Cerebellar cortex (tissue), 1 donor: ENCODE data around the gene MYH15.

ENCODE experiments used
- DNase-seq: peaks from one replicate; pipeline ENCODE4 v3.0.0-alpha.2; 2015; ENCODE audit warnings: low spot score

Gene MYH15

DNA sequence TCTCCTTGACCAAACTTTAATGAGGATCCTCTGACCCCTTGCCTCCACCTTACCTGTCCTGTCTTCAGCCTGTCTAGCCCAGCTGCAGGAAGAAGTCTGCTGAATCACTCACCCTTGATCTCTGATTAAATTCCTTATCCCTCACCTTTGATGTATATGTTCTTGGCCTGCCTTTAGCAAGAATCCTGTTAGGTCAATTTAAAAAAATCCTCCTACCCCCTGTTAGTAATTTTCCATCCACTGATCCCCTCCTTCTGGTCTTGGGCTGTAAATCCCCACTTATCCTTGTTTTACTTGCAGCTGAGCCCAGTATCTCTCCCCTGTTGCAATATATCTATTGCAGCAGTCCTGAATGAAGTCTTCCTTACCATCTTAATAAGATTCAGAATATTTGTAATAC lies 39.0 kb downstream of the MYH15 start:
- no peak for DNase-seq

DNA sequence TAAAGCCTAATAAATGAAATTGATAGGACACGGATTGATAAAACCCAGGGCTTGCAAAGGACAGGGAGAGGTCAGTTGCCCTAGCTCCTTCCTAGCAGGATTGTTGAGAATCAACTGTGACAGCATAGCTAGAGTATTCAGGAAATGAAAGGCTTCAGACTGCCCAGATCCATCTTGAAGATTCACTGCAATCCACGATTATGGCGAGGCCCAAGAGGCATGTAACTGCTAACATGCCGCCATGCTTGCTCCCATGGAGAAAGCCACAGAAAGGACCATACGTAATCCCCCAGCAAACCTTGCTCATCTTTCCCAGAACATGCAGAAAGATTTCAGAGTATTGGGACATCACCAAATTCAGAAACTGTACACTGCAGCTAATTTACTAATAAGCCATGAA lies 41.3 kb downstream of the MYH15 start:
- no peak for DNase-seq

DNA sequence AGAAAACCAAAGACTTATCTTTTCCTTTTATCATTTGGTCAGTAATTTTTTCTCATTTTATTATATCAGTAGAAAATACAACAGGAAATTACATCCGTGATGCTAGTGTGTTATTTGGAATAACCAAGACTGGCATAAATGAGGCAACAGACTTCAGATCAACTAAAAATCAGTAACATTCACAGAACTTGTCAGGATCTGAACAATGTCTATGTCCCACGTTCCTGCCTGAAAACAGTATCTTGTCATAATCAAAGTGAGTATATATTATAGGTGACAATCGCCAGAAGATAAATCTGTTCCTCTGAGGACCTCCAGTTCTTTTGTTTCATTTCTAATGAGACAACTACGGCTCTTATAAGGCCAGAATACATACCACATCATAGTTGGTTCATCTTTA lies 41.8 kb downstream of the MYH15 start:
- no peak for DNase-seq

DNA sequence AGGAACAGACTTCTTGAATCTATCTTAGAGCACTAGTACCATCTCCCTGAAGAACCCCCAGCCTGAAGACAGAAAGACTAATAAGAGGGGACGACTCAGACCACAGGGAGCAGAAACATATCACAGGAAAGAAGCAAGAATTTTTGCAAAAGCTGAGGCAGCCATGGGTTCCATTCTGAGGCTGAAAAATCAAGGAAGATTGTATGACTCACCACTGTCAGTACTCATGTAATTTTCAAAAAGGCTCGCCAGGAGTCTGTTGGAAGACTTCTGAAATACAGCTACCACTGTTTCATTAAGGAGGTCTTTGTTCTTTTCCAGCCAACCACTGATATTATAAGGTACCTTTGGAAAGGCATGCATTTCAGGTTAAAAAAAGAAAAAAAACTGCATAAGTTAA lies 47.5 kb downstream of the MYH15 start:
- no peak for DNase-seq

DNA sequence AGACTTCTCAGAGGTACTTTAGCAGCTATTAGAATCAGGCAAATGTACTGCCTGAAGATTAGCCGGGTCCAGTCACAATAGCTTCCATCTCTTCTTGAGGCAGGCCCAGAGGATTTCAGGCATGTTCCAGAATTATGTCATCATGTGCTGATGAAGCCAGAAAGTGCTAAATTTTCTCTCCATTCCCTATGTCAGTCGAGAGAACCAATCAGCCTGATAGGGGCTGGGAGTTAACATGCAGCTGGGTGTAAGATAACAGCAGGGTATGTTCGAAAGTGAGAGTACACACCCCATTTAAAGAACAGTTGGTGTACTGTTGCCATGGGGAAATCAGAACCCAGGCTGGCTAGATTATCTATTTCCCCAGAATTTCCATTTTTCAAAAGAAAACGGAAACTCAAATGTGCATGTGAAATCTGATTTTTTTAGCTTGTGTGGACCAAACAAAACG lies 48.7 kb downstream of the MYH15 start:
- DNase-seq, result no peak

DNA sequence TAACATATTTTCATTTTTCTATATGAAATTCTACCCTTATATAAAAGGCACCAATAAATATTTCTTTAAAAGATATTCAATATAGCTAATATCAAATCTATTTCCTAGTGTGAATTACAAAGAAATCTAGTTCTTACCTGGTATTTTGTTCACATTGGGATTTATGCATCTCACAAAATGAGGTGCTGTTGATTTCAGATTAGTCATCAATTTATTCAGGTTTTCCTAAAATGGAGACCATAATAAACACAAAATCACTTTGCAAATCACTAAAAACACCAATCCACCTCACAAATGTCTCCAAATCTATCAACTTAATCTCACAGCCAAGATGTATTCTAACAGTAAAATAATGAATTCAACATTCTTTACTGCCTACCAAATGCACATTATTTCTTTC lies 51.2 kb downstream of the MYH15 start:
- no peak for DNase-seq

DNA sequence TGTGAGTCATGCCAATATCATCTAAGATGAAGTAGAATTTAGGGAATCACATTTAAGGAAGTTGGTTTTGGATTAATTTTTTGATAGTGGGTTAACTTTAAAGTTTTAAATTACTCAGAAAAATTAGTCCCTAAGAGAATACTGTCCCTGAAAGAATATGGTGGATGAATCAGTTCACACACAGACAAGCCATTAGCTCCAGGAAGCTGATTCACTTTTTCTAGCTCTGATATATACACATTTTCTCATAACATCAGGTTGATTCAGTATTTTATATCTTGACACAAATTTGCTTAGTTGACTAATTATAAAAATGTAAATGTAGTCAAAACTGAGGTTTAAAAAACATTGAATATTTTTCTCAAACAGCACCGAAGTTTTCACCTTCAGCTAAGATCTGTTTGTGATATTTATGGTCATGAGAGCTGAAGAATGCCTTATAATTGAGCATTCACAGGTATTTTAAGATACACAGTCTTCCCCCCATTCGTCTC lies 55.1 kb downstream of the MYH15 start:
- DNase-seq, result no peak

DNA sequence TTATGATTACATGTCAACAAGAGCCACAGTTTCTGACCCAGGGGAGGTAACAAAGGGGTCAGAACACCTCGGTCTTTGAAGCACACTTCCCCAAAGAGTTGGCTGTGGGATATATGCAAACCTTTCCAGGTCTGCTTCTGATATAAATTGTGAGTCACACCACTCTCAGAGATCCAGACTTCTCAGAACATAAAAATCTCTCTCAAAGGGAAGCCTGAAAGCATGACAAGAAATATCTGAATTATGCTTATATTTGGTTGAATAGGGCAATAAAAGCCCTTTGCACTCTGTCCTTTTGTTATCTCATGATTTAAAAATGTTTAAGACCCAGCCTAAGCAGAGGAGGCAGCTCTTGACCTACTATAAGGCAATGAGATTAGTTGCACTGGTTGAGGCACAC lies 56.8 kb downstream of the MYH15 start:
- DNase-seq, result no peak

DNA sequence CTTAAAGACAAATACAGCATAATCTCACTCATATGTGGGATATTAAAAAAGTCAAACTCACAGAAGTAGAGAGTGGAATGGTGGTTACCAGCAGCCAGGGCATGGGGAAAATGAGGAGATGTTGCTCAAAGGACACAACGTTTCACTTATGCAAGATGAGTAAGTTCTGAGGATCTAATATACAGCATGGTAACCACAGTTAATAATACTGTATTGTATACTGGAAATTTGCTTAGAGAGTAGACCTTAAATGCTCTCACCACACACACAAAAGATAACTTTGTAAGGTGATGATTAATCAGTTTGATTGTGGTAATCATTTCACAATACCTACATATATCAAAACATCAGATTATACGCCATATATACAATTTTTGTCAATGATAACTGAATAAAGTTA lies 60.0 kb downstream of the MYH15 start:
- no peak for DNase-seq

DNA sequence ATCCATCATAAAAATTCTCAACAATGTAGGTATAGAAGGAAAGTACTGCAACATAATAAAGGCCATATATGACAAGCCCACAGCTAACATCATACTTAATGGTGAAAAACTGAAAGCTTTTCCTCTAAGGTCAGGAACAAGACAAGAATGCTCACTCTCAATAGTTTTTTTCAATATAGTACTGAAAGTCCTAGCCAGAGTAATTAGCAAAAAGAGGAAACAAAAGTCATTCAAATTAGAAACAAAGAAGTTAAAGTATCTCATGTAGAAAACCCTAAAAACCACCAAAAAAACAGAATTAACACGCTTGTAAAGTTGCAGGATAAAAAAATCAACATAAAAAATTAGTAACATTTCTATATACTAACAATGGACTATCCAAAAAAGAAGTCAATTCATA lies 61.8 kb downstream of the MYH15 start:
- no peak for DNase-seq

DNA sequence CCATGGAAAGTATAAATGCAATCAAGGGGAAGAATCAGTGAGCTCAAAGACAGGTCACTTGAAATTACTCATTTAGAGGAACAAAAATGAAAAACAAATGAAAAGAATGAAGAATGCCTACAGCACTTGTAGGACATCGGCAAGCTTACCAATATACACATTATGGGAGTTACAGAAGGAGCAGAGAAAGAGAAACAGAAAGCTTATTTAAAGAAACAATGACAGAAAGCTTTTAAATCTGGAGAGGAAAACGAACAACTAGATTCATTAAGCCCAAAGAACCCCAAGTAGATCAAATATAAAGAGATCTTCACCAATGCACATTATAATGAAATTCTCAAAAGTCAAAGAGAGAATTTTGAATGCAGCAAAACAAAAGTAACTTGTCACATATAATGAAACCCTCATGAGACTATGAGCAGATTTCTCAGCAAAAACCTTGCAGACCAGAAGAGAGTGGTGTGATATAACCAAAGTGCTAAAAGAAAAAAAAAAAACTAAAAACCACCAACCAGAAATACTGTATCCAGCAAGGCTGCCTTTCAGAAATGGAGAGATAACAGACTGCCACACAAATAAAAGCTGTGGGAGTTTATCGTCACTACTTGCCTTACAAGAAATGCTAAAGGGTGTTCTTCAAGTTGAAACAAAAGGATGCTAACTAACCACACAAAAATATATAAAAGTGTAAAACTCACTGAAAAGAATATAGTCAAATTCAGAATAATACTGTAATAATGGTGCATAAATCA lies 63.1 kb downstream of the MYH15 start:
- no peak for DNase-seq

DNA sequence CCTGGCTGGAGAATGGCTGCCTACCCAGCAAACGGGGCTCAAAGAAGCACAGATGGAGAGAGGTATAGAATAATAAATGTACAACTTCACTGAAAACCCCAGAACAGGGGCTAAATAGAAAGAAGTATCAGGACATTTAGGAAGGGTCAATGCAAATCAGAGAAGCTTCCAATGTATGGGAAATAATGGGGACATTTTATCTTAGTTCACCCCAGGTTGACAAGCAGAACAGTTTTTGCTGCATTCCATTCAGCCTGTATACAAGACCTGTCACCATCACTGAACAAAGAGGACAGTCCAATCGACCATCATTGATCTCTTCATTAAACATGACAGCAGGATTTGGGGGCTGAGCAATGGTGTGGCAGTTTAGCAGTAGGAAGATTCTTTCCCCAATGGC lies 68.1 kb downstream of the MYH15 start:
- DNase-seq, result no peak

DNA sequence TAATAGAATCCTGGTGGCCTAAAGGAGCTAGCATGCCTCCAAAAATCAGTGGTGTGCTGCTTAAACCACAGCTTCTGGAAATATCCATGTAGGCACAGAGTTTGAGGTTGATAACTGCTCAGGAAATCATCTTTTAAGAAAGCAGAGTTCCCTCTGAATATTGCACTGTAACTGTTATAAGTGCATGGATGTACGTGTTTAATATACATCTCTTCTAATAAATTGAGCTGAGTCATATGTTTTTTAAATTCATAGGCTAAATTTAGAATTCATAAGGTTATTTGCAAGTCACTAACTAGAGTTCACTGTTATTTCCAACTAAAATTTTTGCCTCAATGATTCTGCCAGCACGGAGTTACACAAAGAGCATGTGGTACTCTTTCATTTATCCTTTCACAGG lies 68.9 kb downstream of the MYH15 start:
- DNase-seq, result no peak

DNA sequence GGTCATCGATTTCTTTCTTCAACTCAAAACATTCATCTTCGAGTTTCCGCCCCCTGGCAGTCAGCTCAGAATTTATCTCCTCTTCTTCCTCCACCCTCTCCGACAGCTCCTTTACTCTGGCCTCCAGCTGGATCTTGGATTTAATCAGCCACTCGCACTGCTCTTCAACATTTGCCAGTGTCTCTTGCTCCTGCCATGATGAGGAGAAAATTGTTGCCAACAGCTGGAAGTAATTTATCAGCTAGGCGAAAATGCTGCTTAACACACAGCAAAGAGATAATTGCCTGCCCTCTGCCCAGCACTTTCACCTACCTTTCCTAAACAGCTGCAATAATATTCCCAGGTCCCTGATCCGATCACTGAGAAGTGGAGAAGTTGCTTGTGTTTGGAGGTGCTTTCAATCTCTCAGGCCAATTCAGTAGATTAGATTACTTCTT lies 69.3 kb downstream of the MYH15 start:
- no peak for DNase-seq

DNA sequence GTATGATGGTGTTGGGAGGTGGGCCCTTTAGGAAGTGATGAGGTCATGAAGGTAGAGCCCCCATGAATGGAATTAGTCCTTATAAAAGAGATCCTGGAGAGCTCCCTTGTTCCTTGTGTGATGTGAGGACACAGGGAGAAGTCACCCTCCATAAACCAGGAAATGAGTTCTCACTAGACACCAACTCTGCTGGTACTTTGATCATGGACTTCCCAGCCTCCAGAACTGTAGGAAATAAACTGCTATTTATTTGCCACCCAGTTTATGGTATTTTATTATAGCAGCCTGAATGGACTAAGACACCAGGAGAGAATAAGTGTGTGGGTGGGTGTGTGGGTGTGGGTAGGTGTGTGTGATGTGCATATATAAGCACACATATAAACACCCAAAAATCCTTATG lies 71.9 kb downstream of the MYH15 start:
- no peak for DNase-seq

DNA sequence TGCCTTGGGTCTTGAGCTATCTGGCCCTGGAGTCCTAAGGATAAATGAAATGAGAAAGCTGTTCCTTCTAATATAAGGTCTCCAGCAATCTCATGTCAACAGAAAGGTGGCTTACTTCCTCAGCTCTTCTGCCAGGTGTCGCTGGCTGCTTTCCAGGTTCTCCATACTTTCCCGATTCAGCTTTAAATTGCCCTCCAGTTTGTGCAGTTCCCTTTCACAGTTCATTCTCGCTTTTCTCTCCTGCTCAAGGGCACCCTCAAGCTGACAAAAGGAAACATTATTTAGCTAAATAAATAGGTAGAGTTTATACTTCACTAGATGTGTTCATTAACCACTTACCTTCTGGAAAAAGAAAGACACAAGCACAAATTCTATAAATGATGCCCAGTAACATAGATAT lies 73.0 kb downstream of the MYH15 start:
- no peak for DNase-seq

DNA sequence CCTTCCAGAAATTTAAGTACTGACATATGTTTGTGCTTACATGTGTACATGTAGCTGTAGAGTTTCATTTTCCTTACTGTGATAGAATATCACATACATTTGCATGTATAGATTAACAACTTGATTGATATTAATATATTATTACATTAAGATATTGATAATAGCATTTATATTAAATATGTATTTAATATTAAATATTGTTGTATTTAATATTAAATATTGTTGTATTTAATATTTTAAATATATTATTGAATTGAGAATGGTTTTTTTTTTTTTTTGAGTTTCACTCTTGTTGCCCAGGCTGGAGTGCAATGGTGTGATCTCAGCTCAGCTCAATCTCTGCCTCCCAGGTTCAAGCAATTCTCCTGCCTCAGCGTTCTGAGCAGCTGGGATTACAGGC lies 76.5 kb downstream of the MYH15 start:
- DNase-seq, result no peak

DNA sequence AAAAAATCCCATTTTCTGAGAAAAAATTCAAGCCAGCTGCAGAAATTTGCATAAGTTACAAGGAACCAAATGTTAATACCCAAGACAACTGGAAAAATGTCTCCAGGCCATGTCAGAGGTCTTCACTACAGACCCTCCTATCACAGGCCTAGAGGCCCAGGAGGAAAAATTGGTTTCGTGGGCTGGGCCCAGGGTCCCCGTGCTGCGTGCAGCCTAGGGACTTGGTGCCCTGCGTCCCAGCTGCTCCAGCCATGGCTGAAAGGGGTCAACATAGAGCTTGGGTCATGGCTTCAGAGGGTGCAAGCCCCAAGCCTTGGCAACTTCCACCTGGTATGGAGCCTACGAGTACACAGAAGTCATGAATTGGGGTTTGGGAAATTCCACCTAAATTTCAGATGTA lies 78.0 kb downstream of the MYH15 start:
- DNase-seq, result no peak

DNA sequence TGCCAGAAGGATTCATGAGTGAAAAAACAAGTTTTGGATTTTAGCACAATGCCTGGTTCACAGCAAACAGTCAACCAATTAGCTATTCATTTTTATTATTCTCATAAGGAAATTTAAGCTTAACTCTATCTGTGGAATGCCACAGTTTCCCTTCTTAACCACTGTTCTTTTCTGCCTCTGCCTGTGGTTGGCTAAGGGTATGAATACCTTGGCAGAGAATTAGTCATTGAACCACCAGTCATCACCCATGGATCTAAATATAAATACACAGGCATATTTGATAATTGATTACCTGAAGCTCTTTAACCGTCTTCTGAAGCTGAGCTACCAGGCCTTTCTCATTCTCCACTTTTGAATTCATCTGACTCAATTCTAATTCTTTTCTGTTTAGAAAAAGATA lies 79.9 kb downstream of the MYH15 start:
- DNase-seq, result no peak

DNA sequence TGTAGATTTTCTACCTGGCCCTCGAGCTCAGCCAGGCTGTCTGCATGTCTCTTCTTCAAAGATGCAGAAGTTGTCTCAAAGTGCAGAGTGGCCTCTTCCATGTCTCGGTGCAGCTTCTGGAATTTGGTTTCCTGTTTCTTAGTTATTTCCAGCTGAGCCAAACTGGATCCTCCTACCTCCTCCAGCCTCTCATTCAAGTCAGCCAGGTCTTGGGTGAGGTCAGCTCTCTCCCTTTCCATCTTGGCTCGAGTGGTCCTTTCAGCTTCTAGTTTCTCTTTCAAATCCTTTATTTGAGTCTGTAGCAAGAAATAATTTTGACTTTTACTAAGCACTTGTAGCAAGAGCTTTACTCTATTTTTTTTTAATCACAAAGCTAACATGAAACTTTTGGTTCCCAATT lies 81.8 kb downstream of the MYH15 start:
- DNase-seq, result no peak

DNA sequence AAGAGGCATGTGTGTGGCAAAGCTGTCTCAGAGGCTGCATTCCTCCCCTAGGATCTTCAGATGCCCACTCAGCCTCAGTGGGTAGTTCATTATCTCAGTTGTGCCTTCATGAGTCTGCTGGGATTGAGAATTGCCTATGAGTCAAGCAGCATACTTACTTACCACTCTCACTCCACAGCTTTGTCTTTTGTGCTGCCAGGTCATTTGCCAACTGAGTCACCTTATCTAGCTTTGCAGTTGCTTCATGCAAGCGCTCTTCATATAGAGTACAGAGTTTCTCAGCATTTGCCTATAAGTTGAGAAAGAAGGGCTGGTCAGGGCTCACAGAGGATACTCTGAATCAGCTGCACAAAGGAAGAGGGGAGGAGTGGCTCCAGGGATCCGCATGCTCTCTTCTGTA lies 89.5 kb downstream of the MYH15 start:
- no peak for DNase-seq

DNA sequence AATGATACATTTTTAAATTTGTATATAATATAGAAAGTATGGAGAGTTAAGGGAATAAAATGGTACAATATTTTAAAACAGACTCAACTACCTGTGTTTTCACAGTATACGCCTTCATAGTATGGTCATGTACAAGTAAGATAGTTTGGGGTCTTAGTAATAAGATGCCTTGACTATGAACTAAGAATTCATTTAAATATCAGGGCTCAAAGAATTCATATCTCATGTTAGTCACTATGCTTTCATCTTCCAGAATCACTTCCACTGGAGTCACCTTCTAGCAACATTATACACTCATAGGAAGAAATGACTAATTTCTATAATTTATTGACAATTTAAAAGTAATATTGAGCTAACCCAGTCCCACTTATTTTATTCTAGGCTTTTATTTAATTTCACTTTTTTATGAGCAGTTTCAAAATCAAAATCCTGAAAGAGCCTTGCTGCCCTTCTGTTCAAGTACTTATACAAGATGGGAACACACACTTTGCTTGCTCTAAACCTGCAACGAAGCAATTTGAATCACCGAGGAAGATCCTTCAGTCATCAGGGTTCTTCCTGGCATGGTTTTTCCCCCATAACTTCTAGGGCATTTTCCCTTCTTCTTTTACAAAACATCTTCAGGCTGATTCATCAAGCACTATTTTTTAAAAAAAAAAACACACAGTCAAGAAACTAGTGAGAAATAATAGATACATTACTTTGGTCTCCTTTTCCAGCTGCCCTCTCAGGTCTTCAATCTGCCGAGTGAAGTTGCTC lies 94.1 kb downstream of the MYH15 start:
- DNase-seq, result no peak

DNA sequence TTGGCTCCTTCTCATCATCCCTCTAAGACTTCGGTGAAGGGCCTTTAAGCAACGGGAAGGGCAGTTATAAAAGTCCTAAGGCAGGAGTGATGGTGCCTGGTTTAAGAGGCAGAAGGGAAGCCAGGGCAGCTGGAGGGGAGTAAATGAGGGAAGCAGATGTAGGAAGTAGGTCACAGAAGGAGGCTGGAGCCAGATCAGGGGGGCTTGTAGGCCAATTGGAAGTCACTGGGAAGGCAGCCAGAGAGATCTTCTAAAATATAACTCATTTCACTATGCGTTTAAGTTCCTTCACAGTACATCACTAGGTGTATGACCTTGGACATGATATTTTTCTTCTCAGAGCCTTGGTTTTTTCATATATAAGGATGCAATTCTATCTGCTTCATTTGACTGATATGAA lies 94.7 kb downstream of the MYH15 start:
- DNase-seq, result no peak

DNA sequence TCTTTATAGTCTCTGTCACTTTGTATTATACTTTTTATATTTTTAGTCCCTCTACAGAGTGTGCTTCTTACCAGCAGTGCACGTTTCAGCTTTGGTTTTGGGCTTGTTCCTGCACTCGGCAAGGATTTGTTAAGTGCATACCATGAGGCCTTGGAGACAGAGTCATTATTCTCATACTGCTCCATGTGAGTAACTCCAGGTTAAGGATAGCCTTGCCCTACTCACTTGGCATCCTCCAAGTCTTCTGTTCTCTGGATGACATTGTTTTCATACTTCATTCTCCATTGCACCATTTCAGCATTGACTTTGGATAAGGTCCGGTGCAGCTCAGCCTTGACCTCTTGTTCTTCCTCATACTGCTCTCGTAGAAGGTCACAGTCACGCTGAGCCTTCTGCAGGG lies 96.4 kb downstream of the MYH15 start:
- DNase-seq, result no peak
